ENCODE measurements around the gene APBB2. TPM values are rescaled to one million over a fixed set of nuclear protein-coding genes. Genes with fewer than 3 reads are reported as not detected.

APBB2 gene
- total and polyA plus RNA-seq, 10 of the 15 experiments (the other 5 are each of a cell fraction or from before 2014, with no cell fraction given): 2.7 to 24.6 (median 19.0) TPM

GRCh38 chr4:40840985-40841571, 373.3 kb downstream of the APBB2 start:
- WGBS (ENCODE audit: insufficient coverage, insufficient replicate concordance, low lambda C conversion rate, missing lambda C conversion rate): 55% methylated on average over 7 of the region's 7 CpGs
- DNase-seq (ENCODE audit: low read depth, low spot score) (peak; percentile 64), ATAC-seq (peak; percentile 86), FAIRE-seq (peak; percentile 74)
- ChIA-PET POLR2A (interaction anchor here (0.9 kb wide), 1 partner anchor 29 kb away, joined by 3 read pairs; no protein-coding TSS in a partner anchor), SMC1A (ENCODE audit: uncharacterized antibody, unreplicated experiment) (interaction anchor here (0.6 to 9.4 kb wide), 20 partner anchors 8 to 516 kb away, joined by 3 to 133 read pairs (median 3); no protein-coding TSS in a partner anchor), RAD21 (ENCODE audit: unreplicated experiment) (interaction anchor here (0.5 to 2.4 kb wide), 11 partner anchors 17 to 1306 kb away, joined by 3 to 17 read pairs (median 4); no protein-coding TSS in a partner anchor), CTCF (interaction anchor here (0.6 to 11.5 kb wide), 43 partner anchors 8 to 816 kb away, joined by 3 to 224 read pairs (median 4); no protein-coding TSS in a partner anchor)
- BruUV-seq (replicated peaks): no TSS peak
- H3K9me3 ChIP-seq (replicated peaks; ENCODE audit: control insufficient read depth, insufficient read depth, low read length): no peaks in the 10 kb centered on the region
- H3K4me3 ChIP-seq: no peak overlapping the region
- peak overlapping the region; percentile 39 for H3K27ac ChIP-seq (ENCODE audit: control insufficient read depth, insufficient read depth)
- H3K4me2 ChIP-seq (ENCODE audit: control insufficient read depth, insufficient read depth): peak overlapping the region; percentile 46
- H3K36me3 ChIP-seq (ENCODE audit: control insufficient read depth in 2 of 2, insufficient read depth in 2 of 2, low read length in 1 of 2): no peaks in the 10 kb centered on the region; a peak in 1 of 4 replicates
- no peaks in the 10 kb centered on the region for H3K27me3 ChIP-seq (replicated peaks in 1 of 2; ENCODE audit: control insufficient read depth in 2 of 2, insufficient read depth in 2 of 2, low read length in 1 of 2)
- no peaks in the 10 kb centered on the region for H3K79me2 ChIP-seq (ENCODE audit: control insufficient read depth, insufficient read depth, low read length)
- intact Hi-C loops (cut with micrococcal nuclease; ENCODE audit: unreplicated experiment): loop anchor here (5.0 kb wide), 1 partner anchor 56 kb away; no protein-coding TSS in a partner anchor
- in situ Hi-C loops (cut with MboI): loop anchor here (5.0 kb wide), 1 partner anchor 109 kb away; no protein-coding TSS in a partner anchor
- H4K20me1 ChIP-seq (ENCODE audit: control insufficient read depth, insufficient read depth): no peaks in the 10 kb centered on the region
- peaks cover 15% of the 10 kb centered on the region for H3K4me1 ChIP-seq (ENCODE audit: control insufficient read depth, insufficient read depth, low read length)
- H3K9ac ChIP-seq (ENCODE audit: control insufficient read depth, insufficient read depth, low read length): no peak overlapping the region
- H2AFZ ChIP-seq (ENCODE audit: control insufficient read depth, low read depth, low read length): peak overlapping the region; percentile 22; the same call in 1 of the 2 replicates
- peak; percentile 61 for TF ChIP-seq SMC3 (IDR thresholded peaks at IDR 0.05; ENCODE audit: borderline replicate concordance, low read length)
- TF ChIP-seq ZBTB11 (CRISPR knock-in tag; IDR thresholded peaks at IDR 0.05): no peak
- TF ChIP-seq RELA (IDR thresholded peaks at IDR 0.05; ENCODE audit: borderline replicate concordance, partially characterized antibody): peak; percentile 30
- no peak for TF ChIP-seq SREBF1 (IDR thresholded peaks at IDR 0.05; ENCODE audit: low read length)
- no peak for TF ChIP-seq SUZ12 (IDR thresholded peaks at IDR 0.05; ENCODE audit: unreplicated experiment)
- TF ChIP-seq EED (IDR thresholded peaks at IDR 0.05; ENCODE audit: low read depth): peak; percentile 53
- no peak for TF ChIP-seq NFYB (IDR thresholded peaks at IDR 0.05; ENCODE audit: insufficient read depth, low read depth, low read length)
- no peak for TF ChIP-seq ZNF687 (IDR thresholded peaks at IDR 0.05)
- TF ChIP-seq LARP7 (IDR thresholded peaks at IDR 0.05): 0 out of 2 replicates have a peak, but pooled peaks have one; percentile 34
- TF ChIP-seq WRNIP1 (IDR thresholded peaks at IDR 0.05; ENCODE audit: borderline replicate concordance, low read depth, low read length): no peak
- peak; percentile 52 for TF ChIP-seq IKZF1 (conservative IDR thresholded peaks at IDR 0.05)
- no peak for TF ChIP-seq HDAC2 (IDR thresholded peaks at IDR 0.05)
- no peak for TF ChIP-seq BCL11A (IDR thresholded peaks at IDR 0.05; ENCODE audit: low read depth, low read length)
- peak in 1 of 2 experiments; percentile 70; a peak in 1 of 3 replicates for TF ChIP-seq EGR1 (IDR thresholded peaks at IDR 0.05; ENCODE audit: borderline replicate concordance in 1 of 2, low read depth in 2 of 2, low read length in 2 of 2)
- peak; percentile 34; the same call in 1 of the 2 replicates for TF ChIP-seq TCF3 (IDR thresholded peaks at IDR 0.05; ENCODE audit: borderline replicate concordance, insufficient read depth, low read depth, low read length)
- TF ChIP-seq ZNF24 (IDR thresholded peaks at IDR 0.05): peak; percentile 35; the same call in 1 of the 2 replicates
- no peak for TF ChIP-seq POLR2AphosphoS2 (IDR thresholded peaks at IDR 0.05; ENCODE audit: low read depth, low read length)
